Ascending aorta (tissue), 2 donors: Measurements from ENCODE around the gene MXRA7. TPM values are rescaled to one million over a fixed set of nuclear protein-coding genes. Genes with fewer than 3 reads are reported as not detected.
A peak's percentile ranks its signal among the peaks of the same experiment; 100 is the strongest.

Experiments used
- DNase-seq, 2 donors: peaks; one replicate each; pipeline ENCODE4 v3.0.0-alpha.2; 2019; ENCODE audit warnings: low spot score in 2 of 2
- H3K27ac ChIP-seq, 2 donors: fragments of 200-600 bp; sonication (generic); one replicate each; pipeline ENCODE4 v1.5.1; 2016 to 2017; ENCODE audit warnings: mild to moderate bottlenecking in 1 of 2
- H3K27me3 ChIP-seq: fragments of 200-600 bp; sonication (generic); one replicate; pipeline ENCODE4 v1.5.1; 2017
- H3K36me3 ChIP-seq, 2 donors: fragments of 200-600 bp; sonication (generic); one replicate each; pipeline ENCODE4 v1.5.1; 2016
- H3K4me1 ChIP-seq, 2 donors: fragments of 200-600 bp; sonication (generic); one replicate each; pipeline ENCODE4 v1.5.1; 2016 to 2017; ENCODE audit warnings: mild to moderate bottlenecking in 1 of 2
- H3K4me3 ChIP-seq, 2 donors: fragments of 200-600 bp; sonication (generic); one replicate each; pipeline ENCODE4 v1.5.1; 2016 to 2017; ENCODE audit warnings: mild to moderate bottlenecking in 1 of 2
- H3K9me3 ChIP-seq, 2 donors: fragments of 200-600 bp; sonication (generic); one replicate each; pipeline ENCODE4 v1.5.1; 2016
- intact Hi-C: fragments of 100-400 bp; cut with DNase I; formaldehyde crosslinking; loops from one replicate; pipeline ENCODE4 v1.15.1; 2023
- total RNA-seq: library from RNA; depleted of rRNA; stranded (reverse); fragments of >200 nt; gene quantifications from one replicate; pipeline ENCODE4 v1.1.0, GENCODE V29; 2016
- TF ChIP-seq, protein P1 (sequence below), 3 experiments: fragments of 200-600 bp in 2 of 3; fragments of 450-650 bp in 1 of 3; sonication (generic) in 2 of 3; IDR thresholded peaks; one replicate each; pipeline ENCODE4 v1.5.1; 2016 to 2019; ENCODE audit warnings: antibody characterized with exemption in 3 of 3, mild to moderate bottlenecking in 1 of 3, moderate library complexity in 1 of 3

The MXRA7 gene
- total RNA-seq, 1 donor from 2014 or later = 122 TPM

DNA sequence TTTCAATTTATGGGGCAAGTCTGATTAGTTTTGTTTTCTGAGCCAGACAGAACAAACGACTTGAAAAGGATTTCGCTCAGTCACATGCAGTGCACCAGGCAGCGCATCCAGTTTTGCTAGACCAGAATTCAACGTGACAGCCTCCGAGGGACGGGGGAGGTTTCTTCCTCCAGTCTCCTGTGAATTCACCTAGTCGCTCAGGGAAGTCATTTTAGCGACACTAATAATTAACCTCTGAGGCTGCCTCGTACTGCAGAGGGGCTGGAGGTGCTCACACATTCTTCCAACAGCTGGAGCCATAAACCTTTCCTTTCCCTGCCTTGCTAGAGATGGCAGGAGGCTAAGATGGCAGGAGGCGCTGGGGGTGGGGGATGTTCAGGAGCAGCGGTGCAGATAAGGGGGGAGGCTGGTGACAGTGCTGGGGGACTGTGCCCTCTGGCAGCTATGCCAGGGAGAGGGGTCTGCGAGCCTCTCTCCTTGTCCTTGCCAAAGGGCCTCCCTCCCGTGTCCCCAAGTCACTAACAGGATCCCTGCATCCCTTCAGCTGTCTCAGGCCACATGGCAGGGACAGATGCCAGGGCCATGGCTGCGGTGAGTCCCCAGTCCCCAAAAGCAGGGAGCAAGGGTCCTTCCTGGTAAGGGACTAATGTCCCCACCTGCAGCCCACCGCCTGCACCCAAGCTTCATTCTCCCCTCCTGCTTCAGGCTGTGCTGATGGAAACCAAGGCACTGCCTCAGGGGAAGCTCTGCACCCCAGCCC is 24.0 kb downstream of the MXRA7 start:
- H3K36me3 ChIP-seq = peaks cover 30 to 47% of the 10 kb centered on the region in 2 donors
- DNase-seq = no peak
- no peaks in the 10 kb centered on the region for H3K9me3 ChIP-seq
- TF ChIP-seq, protein P1, sequence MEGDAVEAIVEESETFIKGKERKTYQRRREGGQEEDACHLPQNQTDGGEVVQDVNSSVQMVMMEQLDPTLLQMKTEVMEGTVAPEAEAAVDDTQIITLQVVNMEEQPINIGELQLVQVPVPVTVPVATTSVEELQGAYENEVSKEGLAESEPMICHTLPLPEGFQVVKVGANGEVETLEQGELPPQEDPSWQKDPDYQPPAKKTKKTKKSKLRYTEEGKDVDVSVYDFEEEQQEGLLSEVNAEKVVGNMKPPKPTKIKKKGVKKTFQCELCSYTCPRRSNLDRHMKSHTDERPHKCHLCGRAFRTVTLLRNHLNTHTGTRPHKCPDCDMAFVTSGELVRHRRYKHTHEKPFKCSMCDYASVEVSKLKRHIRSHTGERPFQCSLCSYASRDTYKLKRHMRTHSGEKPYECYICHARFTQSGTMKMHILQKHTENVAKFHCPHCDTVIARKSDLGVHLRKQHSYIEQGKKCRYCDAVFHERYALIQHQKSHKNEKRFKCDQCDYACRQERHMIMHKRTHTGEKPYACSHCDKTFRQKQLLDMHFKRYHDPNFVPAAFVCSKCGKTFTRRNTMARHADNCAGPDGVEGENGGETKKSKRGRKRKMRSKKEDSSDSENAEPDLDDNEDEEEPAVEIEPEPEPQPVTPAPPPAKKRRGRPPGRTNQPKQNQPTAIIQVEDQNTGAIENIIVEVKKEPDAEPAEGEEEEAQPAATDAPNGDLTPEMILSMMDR (IDR thresholded peaks at IDR 0.05) = no peak
- peak overlapping the region in 1 of 2 donors; percentile 21 for H3K4me3 ChIP-seq
- H3K27me3 ChIP-seq = no peaks in the 10 kb centered on the region
- peak overlapping the region; percentile 89 to 91 for H3K27ac ChIP-seq
- intact Hi-C loops = loop anchor here (1.0 to 5.0 kb wide), 2 partner anchors 25 to 41 kb away; partner anchors contain the start of genes JMJD6 and METTL23
- H3K4me1 ChIP-seq = peaks cover 9 to 38% of the 10 kb centered on the region in 2 donors

DNA sequence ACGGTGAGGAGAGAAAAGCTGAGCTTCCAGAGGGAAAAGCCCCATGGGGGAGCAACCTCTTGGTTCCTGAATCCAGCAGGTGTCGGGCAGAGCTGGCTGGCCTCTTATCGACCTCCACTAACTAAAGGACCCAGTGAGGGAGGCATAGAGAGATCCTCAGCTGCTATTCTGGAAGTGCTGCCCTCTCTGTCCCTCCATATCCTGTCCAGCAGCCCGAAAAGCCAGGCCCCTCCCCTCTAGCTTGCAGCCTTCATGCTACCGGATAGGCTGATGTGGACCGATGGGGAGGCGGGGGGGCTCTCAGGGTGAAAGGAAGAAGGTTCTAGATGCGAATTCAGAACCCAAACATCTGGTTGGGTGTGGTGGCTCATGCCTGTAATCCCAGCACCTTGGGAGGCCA is 24.9 kb downstream of the MXRA7 start:
- H3K27me3 ChIP-seq = no peaks in the 10 kb centered on the region
- no peak for DNase-seq
- intact Hi-C loops = loop anchor here (5.0 kb wide), 1 partner anchor 41 kb away; the partner anchor contains the start of genes JMJD6 and METTL23
- peak overlapping the region; percentile 89 to 91 for H3K27ac ChIP-seq
- H3K9me3 ChIP-seq = no peaks in the 10 kb centered on the region
- peaks cover 9 to 33% of the 10 kb centered on the region in 2 donors for H3K4me1 ChIP-seq
- H3K36me3 ChIP-seq = peaks cover 30 to 50% of the 10 kb centered on the region in 2 donors
- H3K4me3 ChIP-seq = no peak overlapping the region
- TF ChIP-seq, protein P1 (IDR thresholded peaks at IDR 0.05) = no peak

DNA sequence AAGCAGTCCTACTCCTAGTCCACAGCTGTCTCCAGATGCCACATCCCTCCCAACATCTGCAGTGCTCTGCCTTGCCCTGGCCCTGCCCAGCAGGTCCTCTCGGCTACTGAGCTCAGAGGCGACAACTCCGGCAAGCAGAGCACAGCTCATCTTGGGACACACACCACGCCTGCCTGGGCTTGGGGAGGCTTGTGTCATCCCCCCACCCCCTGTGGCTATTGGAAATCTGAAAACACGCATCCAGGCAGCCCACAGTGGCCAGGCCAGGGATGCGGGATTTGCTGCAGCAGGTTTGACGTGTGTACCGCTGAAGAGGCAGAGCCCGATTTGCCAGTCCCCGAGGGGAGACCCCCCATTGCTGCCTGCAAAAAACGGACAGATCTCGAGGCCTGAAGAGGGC is 25.4 kb downstream of the MXRA7 start:
- no peaks in the 10 kb centered on the region for H3K9me3 ChIP-seq
- no peak overlapping the region for H3K4me3 ChIP-seq
- intact Hi-C loops = loop anchor here (5.0 kb wide), 1 partner anchor 42 kb away; the partner anchor contains the start of genes JMJD6 and METTL23
- TF ChIP-seq, protein P1 (IDR thresholded peaks at IDR 0.05) = no peak
- no peaks in the 10 kb centered on the region for H3K27me3 ChIP-seq
- H3K36me3 ChIP-seq = peaks cover 30 to 54% of the 10 kb centered on the region in 2 donors
- peaks cover 9 to 33% of the 10 kb centered on the region in 2 donors for H3K4me1 ChIP-seq
- DNase-seq = no peak
- H3K27ac ChIP-seq = peak overlapping the region; percentile 89 to 91

DNA sequence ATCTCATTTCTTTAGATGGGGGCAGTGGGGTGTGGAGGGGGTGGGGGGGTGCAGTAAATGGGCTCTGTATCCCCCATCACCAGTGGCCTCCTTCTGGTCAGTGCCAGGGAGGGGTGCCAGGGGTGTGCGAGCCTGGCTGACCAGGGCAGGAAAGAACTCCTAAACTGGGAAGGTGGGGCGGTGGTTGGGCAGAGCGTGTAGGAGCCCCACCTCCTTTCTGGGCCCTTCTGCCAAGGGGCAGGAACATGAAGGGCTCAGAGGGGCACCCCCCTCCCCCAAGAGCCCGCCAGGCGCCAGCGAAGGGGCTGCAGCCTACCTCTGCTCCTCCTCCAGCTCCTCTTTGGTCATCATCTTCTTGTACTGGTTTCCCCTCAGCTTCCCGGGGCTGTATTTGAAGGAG is 26.0 kb downstream of the MXRA7 start:
- Histone ChIP-seq H3K4me3 (no peak overlapping the region), H3K9me3 (no peaks in the 10 kb centered on the region), H3K4me1 (peaks cover 9 to 31% of the 10 kb centered on the region in 2 donors), H3K27ac (peak overlapping the region; percentile 54 to 89), H3K27me3 (no peaks in the 10 kb centered on the region), H3K36me3 (peaks cover 30 to 54% of the 10 kb centered on the region in 2 donors)
- intact Hi-C loops = loop anchor here (5.0 kb wide), 1 partner anchor 43 kb away; the partner anchor contains the start of genes JMJD6 and METTL23
- DNase-seq = no peak
- TF ChIP-seq, protein P1 (IDR thresholded peaks at IDR 0.05) = no peak

DNA sequence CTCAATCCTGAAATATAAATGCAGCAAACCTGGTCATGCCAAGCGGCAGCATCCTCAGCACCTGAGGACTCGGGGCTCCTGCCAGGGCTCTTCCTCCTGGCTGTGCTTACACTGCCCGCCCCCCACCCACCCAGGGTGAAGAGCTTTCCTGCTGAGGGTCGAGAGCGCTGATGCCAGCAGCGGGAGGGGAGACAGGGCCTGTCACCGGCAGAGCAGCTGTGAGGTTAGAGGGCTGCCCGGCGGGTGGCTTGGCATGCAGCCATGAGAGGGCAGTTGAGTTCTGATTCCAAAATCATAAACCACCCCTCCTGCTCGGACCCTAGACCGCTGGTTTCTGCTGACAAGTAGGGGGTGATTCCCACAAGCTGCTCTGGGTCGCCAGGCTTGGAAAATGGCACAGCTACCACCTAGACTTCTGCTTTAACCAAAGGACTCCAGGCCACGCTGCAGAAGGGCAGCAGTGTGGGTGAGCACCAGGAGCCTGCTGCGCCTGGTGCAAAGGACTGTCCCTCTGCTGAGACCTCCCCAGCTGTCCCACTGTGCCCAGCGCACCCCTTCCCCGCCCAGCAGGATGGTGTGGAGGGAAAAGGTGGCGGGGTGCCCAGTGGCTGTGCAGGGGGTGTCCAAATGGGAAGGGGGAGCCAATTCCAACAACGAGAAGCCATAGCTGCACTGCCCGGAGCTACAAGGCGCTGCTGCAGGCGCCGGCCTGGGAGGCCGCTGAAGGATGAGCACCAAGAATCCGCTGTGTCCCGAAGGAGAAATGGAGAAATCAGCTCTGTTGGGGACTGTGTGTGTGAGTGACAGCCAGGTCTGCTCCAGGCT is 26.6 kb downstream of the MXRA7 start:
- TF ChIP-seq, protein P1 (IDR thresholded peaks at IDR 0.05) = no peak
- H3K27ac ChIP-seq = peak overlapping the region in 1 of 2 donors; percentile 54
- H3K36me3 ChIP-seq = peaks cover 30 to 54% of the 10 kb centered on the region in 2 donors
- H3K4me1 ChIP-seq = peaks cover 9 to 25% of the 10 kb centered on the region in 2 donors
- no peak for DNase-seq
- H3K9me3 ChIP-seq = no peaks in the 10 kb centered on the region
- no peaks in the 10 kb centered on the region for H3K27me3 ChIP-seq
- intact Hi-C loops = no loop called here
- H3K4me3 ChIP-seq = no peak overlapping the region
